EH (cell line): ENCODE results near the gene CSMD2.

ENCODE experiments used
- DNase-seq: peaks from one replicate; pipeline ENCODE4 v3.0.0-alpha.2; 2015; ENCODE audit warnings: low read depth

The CSMD2 gene

GRCh38 chr1:33713058-33713877 lies 451.8 kb downstream of the CSMD2 start:
- no peak for DNase-seq

- DNase-seq: peak; percentile 53
These were observed 452.8 kb downstream of the CSMD2 start for GRCh38 chr1:33712186-33712585.

GRCh38 chr1:33711511-33711910 lies 453.5 kb downstream of the CSMD2 start:
- no peak for DNase-seq

- peak; percentile 52 for DNase-seq
These were observed 454.1 kb downstream of the CSMD2 start for GRCh38 chr1:33710967-33711366.

- peak; percentile 30 for DNase-seq
These were observed 455.0 kb downstream of the CSMD2 start for GRCh38 chr1:33709783-33710718.

GRCh38 chr1:33709174-33709782 lies 455.8 kb downstream of the CSMD2 start:
- DNase-seq: no peak

GRCh38 chr1:33706634-33707255 lies 458.3 kb downstream of the CSMD2 start:
- no peak for DNase-seq

- DNase-seq: no peak
These were observed 461.6 kb downstream of the CSMD2 start for GRCh38 chr1:33703464-33703863.

- DNase-seq: no peak
These were observed 466.5 kb downstream of the CSMD2 start for GRCh38 chr1:33698361-33699035.

- DNase-seq: no peak
These were observed 467.2 kb downstream of the CSMD2 start for GRCh38 chr1:33697816-33698215.

- no peak for DNase-seq
These were observed 468.1 kb downstream of the CSMD2 start for GRCh38 chr1:33696962-33697361.

- no peak for DNase-seq
These were observed 468.7 kb downstream of the CSMD2 start for GRCh38 chr1:33696311-33696710.

GRCh38 chr1:33692206-33693188 lies 472.5 kb downstream of the CSMD2 start:
- no peak for DNase-seq

GRCh38 chr1:33687000-33687399 lies 478.0 kb downstream of the CSMD2 start:
- no peak for DNase-seq

GRCh38 chr1:33686551-33686950 lies 478.5 kb downstream of the CSMD2 start:
- no peak for DNase-seq

GRCh38 chr1:33685256-33685655 lies 479.8 kb downstream of the CSMD2 start:
- DNase-seq: no peak

GRCh38 chr1:33684396-33685179 lies 480.4 kb downstream of the CSMD2 start:
- DNase-seq: peak; percentile 16

- DNase-seq: peak; percentile 29
These were observed 481.1 kb downstream of the CSMD2 start for GRCh38 chr1:33683913-33684312.

GRCh38 chr1:33682371-33682770 lies 482.7 kb downstream of the CSMD2 start:
- no peak for DNase-seq
